HG03280 (cell line): ENCODE data around the gene PHEX.

Source experiments
- ATAC-seq: cut with Tn5 transposase; IDR thresholded peaks from one replicate; pipeline ENCODE4 v1.9.1; 2021; ENCODE audit warnings: mild to moderate bottlenecking, moderate library complexity; ENCODE audit not compliant: unreplicated experiment

The PHEX gene

DNA sequence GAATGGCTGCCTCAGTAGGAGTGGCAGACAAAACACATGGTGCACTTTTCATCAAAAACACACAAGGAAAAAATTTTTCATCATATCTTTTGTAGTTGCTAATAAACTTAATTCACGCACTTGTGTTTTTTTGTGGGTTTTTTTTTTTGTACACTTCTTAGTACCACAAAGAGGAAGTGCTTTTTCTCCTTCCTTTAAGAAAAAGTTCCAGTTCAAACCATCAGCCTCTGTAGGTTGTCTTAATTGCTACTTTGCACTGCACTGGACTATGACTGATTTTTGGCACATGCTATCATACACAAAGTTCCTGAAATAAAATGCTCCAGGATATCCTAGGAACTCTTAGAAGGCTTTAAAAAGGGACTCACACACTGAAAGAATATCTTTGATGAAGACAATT lies at the start of gene PHEX:
Gene PHEX (plus strand): TSS at position 242 of the 400 bp plus-strand sequence. CDS start 681 bp downstream, outside the sequence.
- ATAC-seq, result no peak

DNA sequence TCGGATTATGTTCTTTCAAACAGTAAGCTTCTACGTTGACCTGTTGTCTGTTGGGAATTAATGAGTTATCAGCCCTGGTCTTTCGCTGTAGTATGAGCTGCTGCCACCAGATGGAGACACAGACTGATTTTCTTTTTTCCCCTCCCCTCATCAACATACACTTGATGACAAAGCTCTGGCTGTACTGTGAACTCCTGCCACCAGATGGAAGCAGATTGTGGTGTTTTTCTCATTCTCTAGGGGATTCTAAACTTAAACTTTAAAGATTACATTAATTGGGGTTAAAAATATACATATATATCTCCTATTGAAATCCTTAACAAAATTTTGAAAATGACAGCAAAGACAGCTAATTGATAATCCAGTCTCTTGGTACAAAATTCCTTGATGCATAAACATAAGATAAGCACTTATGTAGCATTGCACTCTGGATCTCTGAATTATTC lies 46.8 kb upstream of the PHEX start:
- peak; percentile 91 for ATAC-seq

DNA sequence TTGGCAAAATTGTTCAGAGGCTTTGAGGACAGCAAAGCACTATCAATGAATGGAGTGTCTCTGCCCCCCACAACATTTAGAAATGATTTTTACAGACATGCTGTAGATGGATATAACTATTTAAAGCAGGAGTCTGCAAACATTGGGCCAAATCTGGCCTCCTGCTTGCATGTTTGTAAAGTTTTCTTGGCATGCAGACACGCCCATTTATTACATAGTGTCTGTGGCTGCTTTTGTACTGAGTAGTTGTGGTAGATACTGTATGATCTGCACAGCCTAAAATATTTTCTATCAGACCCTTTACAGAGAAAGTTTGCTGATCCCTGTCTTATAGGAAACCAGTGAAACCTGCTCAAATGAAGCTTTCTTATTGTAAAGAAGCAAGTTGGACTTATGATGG lies 45.5 kb upstream of the PHEX start:
- no peak for ATAC-seq

DNA sequence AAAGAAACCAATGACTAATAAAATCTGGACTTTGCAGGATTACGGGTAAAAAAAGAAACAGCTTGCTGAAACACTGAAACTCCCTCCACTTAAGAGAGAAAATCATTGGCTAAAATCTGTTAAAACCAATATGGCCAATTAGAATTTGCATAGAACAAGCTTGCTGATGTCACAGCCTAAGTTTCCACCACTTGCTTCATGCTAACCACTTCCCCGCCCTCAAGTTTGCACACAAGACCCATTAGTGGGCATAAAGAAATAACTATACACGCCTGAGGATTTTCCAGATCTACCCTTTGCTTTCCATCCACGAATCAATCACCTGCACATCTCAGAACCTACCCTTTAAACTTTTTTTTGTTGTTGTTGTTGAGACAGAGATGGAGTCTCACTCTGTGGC lies 42.7 kb upstream of the PHEX start:
- no peak for ATAC-seq

DNA sequence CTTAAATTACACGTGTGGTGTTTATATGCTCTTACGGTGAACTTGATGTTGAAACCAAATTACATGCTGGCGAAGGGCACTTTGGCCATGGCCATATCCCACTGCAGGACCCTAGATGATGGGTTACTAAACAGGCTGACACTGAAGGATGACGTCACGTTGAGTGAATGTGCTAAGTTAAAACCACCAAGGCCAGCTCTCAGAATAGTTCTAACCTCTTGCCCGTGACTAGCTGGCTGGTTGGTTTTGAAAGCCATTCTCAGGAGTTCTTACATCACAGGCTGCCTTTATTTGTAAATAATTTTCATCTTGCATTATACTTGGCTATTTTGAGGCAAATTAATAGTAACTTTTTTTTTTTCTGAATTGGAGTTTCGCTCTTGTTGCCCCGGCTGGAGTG lies 41.3 kb upstream of the PHEX start:
- ATAC-seq, result no peak

DNA sequence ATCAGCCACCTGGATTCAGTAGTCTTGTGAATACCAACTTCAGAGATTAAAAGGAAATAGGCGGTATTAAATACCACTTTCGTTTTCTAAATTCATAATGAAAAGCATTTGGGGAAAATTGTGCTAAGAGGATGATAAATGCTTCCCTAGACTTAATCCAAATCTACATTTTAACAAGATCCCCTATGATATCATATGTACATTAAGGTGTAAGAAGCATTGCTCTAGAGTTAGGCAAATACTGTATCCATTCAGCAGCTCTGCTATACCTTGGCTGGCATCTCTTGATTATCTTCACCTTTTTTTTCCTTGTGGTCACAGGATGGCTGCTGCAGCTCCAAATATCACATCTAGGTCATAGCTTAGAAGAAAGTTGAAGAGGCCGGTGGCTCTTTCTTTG lies 40.6 kb upstream of the PHEX start:
- ATAC-seq, result no peak

DNA sequence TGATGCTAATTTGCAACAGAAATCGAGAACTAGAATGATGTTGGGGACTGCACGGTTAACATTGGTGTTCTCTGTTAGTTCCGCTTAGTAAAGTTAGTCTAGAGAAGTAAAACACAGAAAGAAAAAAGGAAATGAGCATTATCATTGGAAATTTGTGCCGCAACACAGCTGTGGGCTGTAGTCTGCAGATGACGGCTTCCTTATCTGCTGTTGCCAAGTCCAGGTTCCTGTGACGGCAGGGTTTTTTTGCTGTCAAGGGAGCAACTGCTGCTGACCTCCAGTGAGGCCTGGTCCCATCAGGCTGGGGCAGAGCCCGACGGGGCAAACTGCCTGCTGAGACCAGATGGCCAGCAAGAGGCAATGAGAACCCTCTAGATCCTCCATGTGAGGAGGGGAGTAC lies 38.9 kb upstream of the PHEX start:
- ATAC-seq, result peak; percentile 85

DNA sequence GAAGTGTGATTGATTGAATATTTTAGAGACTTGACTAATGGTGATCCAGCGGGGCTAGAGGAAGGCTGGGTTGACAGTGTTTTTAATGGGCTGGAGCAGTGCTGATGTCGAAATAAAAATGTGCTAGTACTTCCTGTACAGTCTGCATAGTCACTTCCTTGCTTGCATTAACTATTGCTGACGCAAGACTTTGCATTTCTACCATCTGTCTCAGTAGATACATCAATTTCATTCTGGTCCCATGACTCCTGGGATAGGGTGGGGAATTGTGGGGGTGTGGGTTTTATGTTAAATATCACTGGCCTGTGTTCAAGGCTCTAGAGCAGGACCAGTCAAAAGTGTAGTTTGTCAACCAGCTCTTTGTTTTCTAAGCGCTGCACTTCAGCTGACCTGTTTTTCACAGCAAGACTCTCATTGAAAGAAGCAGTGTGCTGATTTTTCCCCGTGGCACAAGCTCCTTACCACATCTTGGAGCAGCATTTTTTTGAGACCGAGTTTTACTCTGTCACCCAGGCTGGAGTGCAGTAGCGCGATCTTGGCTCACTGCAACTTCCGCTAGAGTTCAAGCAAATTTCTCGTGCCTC lies 35.2 kb upstream of the PHEX start:
- no peak for ATAC-seq

DNA sequence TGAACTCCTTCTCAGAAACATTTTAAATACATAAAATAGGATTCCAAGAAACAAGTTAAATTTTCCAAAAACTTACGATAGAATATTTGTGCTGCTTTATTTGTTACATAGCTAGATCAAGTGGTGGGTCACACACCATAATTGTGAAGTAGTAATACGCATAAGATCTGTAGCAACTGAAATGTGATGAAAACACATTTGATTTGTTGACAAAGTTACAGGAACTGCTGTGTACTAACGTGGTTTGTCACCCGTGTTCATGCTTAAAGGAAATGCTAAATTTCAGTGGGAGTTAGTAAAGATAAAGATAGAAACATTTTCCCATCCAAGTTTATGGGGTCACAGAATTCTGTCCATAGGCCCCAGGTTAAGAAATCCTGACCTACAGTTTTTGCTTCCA lies 34.1 kb upstream of the PHEX start:
- no peak for ATAC-seq

DNA sequence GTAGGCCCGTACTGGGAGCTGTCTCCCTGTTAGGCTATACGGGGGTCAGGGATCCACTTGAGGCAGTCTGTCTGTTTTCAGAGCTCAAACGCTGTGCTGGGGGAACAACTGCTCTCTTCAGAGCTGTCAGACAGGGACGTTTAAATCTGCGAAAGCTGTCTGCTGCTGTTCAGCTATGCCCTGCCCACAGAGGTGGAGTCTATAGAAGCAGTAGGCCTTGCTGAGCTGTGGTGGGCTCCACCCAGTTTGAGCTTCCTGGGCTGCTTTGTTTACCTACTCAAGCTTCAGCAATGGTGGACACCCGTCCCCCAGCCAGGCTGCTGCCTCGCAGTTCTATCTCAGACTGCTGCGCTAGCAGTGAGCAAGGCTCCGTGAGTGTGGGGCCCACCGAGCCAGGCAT lies 27.3 kb upstream of the PHEX start:
- no peak for ATAC-seq

DNA sequence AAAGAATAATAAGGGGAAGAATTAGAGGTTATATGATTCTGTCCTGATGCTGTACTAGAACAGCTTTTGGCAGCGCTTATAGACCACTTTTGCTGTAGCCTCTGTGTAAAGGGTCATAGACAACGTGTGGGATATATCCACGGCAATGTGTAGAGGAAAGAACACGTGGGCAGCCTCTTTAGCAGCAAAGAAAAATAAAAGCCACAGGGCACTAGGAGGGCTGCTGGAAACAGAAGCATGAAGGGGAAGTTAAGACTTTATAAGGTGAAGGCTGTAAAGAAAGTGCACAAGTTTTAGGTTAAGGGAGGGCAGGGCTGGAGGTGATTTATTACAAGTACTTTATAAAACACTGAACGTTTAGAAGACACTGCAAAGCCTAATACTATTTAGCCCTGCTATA lies 20.1 kb upstream of the PHEX start:
- no peak for ATAC-seq

DNA sequence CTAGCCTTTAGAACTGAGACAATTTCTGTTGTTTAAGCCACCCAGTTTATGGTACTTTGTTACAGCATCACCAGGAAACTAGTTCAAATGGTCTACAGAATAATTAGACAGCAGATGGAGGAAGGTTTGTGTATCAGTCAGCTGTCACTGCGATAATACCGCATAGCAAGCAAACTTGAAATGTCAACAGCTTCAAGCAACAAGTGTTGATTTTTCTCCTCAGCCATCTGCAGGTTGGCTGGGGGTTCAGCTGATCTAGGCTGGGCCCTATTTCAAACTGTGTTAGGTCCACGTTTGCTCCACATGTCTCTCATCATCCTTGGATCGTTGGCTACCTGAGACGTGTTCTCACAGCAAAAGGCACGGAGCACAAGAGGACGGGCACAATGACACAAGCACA lies 19.2 kb upstream of the PHEX start:
- no peak for ATAC-seq

DNA sequence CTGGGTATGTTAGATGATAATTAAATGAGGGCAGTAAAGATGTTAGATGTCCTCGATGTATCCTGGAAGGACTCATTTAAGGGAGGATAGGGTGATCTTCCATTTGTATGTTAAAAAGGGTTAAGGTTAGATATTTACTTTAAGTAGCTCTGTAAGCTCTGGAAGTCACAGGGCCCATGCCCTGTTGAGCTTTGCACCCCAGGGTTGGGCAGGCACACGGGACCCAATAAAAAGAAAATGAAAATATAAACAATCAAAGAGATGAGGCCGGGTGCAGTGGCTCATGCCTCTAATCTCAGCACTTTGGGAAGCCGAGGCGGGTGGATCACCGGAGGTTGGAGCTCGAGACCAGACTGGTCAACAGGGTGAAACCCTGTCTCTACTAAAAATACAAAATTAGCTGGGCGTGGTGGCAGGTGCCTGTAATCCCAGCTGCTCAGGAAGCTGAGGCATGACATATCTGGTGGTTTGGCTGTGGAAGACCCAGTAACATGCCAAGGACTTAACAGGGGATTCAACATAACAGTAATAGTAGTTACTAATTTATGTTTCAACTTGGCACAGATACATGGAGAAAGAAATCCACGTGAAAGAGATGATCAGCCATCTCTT lies 16.9 kb upstream of the PHEX start:
- ATAC-seq, result no peak

DNA sequence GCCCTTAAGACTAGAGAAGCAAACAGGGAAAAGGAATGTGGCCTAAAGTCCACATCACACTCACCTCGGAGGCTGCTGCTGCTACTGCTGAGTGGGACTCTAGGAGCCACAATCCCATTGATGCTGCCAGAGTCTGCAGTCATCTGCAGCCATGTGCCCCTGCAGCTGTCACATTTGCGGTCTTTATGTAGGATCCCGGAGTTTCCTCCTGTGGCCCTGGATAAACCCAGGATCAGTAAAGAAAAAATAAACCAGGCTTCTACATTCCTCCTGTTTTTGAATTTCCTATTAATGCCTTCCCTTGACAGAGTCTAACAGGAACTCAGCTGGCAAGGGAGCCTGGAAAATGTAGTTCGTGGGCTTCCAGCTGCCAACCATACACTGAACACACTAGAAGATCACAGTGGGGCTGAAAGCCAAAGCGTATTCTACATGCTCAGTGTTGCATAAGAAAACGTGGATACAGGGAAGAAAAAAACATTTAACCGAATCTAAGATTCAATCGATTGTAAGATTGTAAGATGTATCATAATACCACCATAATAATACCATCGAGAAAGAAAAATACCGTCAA lies 10.3 kb upstream of the PHEX start:
- ATAC-seq, result no peak

DNA sequence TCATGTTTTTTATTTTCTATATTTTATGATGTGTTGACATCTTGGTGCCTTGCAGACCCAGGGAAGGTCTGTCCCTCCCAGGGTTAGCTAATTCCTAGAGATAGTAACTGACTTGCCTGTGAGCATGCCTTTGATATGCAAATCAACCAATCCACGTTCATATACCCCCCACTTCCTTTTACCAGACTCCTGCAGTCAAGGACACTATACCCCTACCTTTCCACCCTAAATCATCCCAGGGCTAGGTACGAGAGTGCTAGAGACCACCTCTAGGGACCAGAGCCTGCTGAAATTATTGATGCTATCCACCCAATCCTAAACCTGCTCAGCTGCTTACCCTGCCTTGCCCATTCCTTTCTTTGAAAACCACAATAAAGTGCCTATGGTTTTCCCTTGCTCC lies 7.5 kb upstream of the PHEX start:
- ATAC-seq, result no peak

DNA sequence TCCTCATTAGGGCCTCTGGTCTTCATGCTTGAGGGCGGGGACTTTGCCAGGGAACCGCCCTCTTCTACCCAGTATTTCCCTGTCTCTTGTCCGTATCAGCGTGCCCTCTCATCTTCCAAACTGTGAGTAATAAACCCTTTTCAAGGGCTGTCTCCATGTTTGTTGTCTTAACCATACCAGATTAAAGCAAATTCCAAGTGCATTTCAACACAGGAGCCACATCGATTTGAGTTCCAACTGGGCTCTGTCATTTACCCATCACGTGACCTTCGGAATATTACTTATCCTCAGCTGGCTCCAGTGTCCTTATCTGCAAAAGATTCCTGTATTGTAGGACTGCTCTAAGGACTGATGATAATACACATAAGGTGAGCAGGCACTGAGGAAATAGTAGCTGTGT lies 6.4 kb upstream of the PHEX start:
- no peak for ATAC-seq

DNA sequence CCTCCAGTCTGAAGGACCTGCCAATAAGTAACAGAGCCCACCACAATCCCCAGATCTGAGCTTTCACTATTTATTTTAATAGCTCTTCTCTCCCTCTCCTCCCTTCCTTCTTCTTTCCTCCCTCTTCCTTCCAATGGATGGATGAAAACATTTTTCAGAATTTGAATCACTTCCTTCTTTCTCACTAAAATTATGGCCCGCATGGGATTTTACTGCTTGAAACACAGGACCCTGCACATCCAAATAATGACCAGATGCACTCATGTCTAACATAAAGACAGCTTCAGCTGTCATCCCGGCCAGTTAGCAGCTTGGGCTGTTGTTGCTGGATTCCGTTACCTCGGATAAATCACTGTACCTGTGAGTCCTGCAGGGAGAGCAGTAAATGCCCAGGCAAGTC lies 5.4 kb upstream of the PHEX start:
- ATAC-seq, result no peak

DNA sequence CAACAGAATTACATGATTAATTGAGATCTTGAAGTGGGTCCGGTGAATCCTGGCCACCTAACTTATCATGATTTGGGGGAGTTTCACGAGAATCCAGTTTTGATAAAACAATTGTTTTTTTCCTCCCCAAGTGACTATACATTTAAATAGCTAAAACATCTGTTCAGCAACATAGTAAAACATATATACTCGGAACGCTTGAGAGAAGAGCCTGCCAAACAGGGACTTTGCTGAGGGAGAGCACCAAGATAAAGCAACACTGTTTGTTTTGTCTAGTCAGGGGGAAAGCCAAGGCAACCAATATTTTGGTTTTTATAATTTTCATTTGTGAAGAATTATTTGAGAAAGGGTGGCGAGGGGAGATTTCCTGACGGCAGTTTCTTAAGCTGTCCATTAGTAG lies 381 bp downstream of the PHEX start:
- ATAC-seq, result no peak

DNA sequence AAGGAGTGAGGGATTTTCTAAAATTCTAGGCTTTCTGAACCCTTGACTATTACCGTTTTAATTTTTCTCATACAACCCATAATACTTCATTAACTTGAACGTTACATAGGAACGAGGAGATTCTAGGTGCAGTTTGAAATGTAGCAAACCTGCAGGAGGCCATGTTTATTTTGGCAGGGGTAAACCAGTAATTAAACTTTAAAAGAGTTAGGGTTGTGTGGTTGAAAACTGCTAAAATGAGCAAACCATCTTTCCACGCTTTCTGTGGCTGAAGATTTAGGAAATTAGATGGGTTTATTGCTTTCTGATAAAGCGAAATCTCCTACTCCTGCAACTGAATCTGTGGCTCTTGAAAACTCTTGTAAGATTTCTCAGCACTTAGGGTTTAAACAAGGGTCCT lies 1.7 kb downstream of the PHEX start:
- ATAC-seq, result no peak

DNA sequence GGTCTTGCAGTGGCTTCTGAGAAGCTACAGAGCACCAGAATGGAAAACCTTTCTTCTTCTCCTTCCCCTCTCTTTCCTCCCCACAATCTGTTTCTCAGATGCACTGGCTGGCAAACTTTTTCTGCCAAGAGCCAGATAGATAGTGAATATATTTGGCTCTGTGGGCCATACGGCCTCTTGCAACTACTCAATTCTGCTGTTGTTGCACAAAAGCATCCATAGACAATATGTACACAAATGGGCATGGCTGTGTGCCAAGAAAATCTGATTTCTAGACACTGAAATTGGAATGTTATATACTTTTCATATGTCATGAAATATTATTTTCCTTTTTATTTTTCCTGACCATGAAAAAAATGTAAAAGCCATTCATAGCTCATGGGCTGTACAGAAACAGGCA lies 3.1 kb downstream of the PHEX start:
- no peak for ATAC-seq

DNA sequence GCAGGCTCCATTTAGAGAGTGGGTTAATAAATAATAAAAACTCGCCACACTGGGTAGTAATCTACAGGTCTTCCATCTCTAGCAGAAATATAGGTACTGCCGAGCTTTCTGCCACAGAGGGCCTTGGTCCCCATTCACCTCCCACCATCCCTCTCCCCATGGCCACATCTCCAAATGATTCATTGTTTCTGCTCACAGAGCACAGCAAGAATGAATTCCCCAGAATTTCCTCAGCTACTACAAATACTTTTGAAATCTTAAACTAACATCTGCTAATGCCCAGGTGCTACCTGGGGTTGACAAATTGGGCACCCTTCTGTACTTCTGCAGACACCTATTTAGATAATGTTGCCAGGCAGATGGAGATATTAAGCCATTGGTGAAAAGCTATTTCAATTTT lies 5.1 kb downstream of the PHEX start:
- ATAC-seq, result no peak

DNA sequence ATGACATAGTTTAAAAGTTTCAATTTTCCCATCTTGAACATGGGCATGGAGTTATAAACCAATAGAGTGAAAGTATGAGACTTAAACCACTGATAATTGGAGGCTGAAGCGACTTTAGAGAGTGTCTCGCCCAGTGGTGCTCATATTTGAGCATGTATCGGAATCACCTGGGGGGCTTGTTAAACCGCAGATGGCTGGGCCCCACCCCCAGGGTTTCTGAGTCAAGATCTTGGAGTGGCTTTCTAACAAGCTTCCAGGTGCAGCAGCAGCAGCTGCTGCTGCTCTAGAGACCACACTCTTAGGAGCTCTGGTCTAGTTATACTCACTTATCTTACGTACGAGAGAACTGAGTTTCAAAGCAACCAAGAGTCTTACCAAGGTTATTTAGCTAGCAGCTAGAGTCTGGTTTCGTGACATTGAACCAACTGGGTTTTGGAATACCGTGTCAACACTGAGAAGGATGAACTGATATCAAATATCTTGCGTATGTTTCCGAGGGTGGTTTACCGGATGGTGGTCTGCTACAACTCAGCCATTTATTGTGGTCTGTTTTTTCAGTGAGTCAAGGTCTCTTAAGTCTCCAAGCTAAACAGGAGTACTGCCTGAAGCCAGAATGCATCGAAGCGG lies 5.9 kb downstream of the PHEX start:
- no peak for ATAC-seq
